ENCODE measurements around the gene DTHD1. TPM values are rescaled to one million over a fixed set of nuclear protein-coding genes. Genes with fewer than 3 reads are reported as not detected.

DTHD1 gene
- total and polyA plus RNA-seq, 2 donors (not counting 3 experiments of a cell fraction or from before 2014, with no cell fraction given): not detected

- ChIA-PET POLR2A (no interaction called here), CTCF (no interaction called here)
- Histone ChIP-seq H3K9me1 (replicated peaks; ENCODE audit: control insufficient read depth, extremely low read depth, insufficient read depth, low read length) (no peaks in the 10 kb centered on the region), H3K36me3 (ENCODE audit: control insufficient read depth in 2 of 2, extremely low read depth in 1 of 2, insufficient read depth in 2 of 2, low read length in 2 of 2) (no peaks in the 10 kb centered on the region), H2AFZ (ENCODE audit: low read depth, low read length) (no peak overlapping the region), H3K9me3 (replicated peaks; ENCODE audit: control insufficient read depth, insufficient read depth, low read length) (no peaks in the 10 kb centered on the region), H3K4me2 (ENCODE audit: insufficient read depth, low read length) (no peak overlapping the region), H3K27me3 (ENCODE audit: control insufficient read depth in 2 of 2, insufficient read depth in 2 of 2, low read length in 2 of 2) (no peaks in the 10 kb centered on the region), H4K20me1 (replicated peaks; ENCODE audit: control insufficient read depth, extremely low read depth, insufficient read depth, low read length) (no peaks in the 10 kb centered on the region), H3K9ac (replicated peaks; ENCODE audit: extremely low read depth, insufficient read depth, low read length) (no peak overlapping the region), H3K4me1 (ENCODE audit: control insufficient read depth, extremely low read depth, insufficient read depth, low read length) (no peaks in the 10 kb centered on the region), H3K4me3 (replicated peaks in 1 of 3; ENCODE audit: insufficient read depth in 1 of 3, low read depth in 1 of 3, low read length in 3 of 3) (no peak overlapping the region), H3K79me2 (ENCODE audit: control insufficient read depth, insufficient read depth, low read length) (no peaks in the 10 kb centered on the region), H3K27ac (ENCODE audit: insufficient read depth, low read depth, low read length) (no peak overlapping the region)
- no peak for DNase-seq (ENCODE audit: low read depth, low spot score)
- dilution Hi-C loops (cut with MboI; ENCODE audit: extremely low pct_ligation_motif_present, low sequenced_read_pairs) (no loop called here), intact Hi-C loops (cut with micrococcal nuclease) (no loop called here)
- no peak for FAIRE-seq
- TF ChIP-seq, protein P1, sequence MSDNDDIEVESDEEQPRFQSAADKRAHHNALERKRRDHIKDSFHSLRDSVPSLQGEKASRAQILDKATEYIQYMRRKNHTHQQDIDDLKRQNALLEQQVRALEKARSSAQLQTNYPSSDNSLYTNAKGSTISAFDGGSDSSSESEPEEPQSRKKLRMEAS (IDR thresholded peaks at IDR 0.05; ENCODE audit: insufficient read depth, insufficient read length): no peak
- no peak for TF ChIP-seq FOS (IDR thresholded peaks at IDR 0.05; ENCODE audit: borderline replicate concordance, insufficient read depth, low read length)
- no peak for TF ChIP-seq EZH2 (IDR thresholded peaks at IDR 0.05; ENCODE audit: borderline replicate concordance, low read depth, low read length, severe bottlenecking)
- no peak for TF ChIP-seq POLR2A (IDR thresholded peaks at IDR 0.05; ENCODE audit: low read depth, low read length)
- no peak for TF ChIP-seq POLR2AphosphoS5 (IDR thresholded peaks at IDR 0.05; ENCODE audit: insufficient read depth, low read depth, low read length)
- TF ChIP-seq GATA2 (IDR thresholded peaks at IDR 0.05; ENCODE audit: insufficient read depth, insufficient read length, low read depth, low read length): no peak
- TF ChIP-seq, protein P2, sequence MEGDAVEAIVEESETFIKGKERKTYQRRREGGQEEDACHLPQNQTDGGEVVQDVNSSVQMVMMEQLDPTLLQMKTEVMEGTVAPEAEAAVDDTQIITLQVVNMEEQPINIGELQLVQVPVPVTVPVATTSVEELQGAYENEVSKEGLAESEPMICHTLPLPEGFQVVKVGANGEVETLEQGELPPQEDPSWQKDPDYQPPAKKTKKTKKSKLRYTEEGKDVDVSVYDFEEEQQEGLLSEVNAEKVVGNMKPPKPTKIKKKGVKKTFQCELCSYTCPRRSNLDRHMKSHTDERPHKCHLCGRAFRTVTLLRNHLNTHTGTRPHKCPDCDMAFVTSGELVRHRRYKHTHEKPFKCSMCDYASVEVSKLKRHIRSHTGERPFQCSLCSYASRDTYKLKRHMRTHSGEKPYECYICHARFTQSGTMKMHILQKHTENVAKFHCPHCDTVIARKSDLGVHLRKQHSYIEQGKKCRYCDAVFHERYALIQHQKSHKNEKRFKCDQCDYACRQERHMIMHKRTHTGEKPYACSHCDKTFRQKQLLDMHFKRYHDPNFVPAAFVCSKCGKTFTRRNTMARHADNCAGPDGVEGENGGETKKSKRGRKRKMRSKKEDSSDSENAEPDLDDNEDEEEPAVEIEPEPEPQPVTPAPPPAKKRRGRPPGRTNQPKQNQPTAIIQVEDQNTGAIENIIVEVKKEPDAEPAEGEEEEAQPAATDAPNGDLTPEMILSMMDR (IDR thresholded peaks at IDR 0.05; ENCODE audit: extremely low read depth in 1 of 2, insufficient read depth in 1 of 2, low read depth in 1 of 2, low read length in 2 of 2): no peak
- no peak for TF ChIP-seq MYC (IDR thresholded peaks at IDR 0.05; ENCODE audit: low read depth, low read length)
- TF ChIP-seq JUN (IDR thresholded peaks at IDR 0.05; ENCODE audit: borderline replicate concordance, insufficient read depth, insufficient read length, low read depth): no peak
- BruUV-seq (replicated peaks): no TSS peak
Observed at GRCh38 chr4:36326476-36327029, 45.1 kb downstream of the DTHD1 start.
